Natural killer cell (primary cell): Measurements from ENCODE around the gene FAM13B. TPM values are rescaled to one million over a fixed set of nuclear protein-coding genes. Genes with fewer than 3 reads are reported as not detected.
A peak's percentile ranks its signal among the peaks of the same experiment; 100 is the strongest.
"Not testable (repeated sequence)": the region's sequence is repeated elsewhere in the genome, so short reads cannot be mapped to it uniquely, and the experiment has no call there.

ENCODE experiments used
- ATAC-seq, 3 donors: fragments of 150-1000 bp in 2 of 3; fragments of 200-7000 bp in 1 of 3; cut with Tn5 transposase; 1 replicate in 1 of 3; 2 replicates in 2 of 3; pipeline ENCODE4 v1.10.0; 2021; ENCODE audit warnings: mild to moderate bottlenecking in 2 of 3, moderate library complexity in 2 of 3
- DNase-seq, 2 donors: peaks; one replicate each; pipeline versions ENCODE4 v3.0.0 to v3.0.0-alpha.2; 2013 to 2021; ENCODE audit warnings: mixed read lengths in 1 of 2
- H3K27ac ChIP-seq: one replicate; pipeline ENCODE4 v1.5.1; 2013; ENCODE audit warnings: mild to moderate bottlenecking, low read length
- H3K27me3 ChIP-seq: one replicate; pipeline ENCODE4 v1.6.1; 2013; ENCODE audit warnings: low read length; ENCODE audit not compliant: control insufficient read depth, insufficient read depth
- H3K36me3 ChIP-seq: one replicate; pipeline ENCODE4 v1.6.1; 2013; ENCODE audit warnings: low read length; ENCODE audit not compliant: control insufficient read depth, insufficient read depth
- H3K4me1 ChIP-seq: one replicate; pipeline ENCODE4 v1.6.1; 2013; ENCODE audit warnings: low read length; ENCODE audit not compliant: control insufficient read depth, insufficient read depth
- H3K4me3 ChIP-seq: one replicate; pipeline ENCODE4 v1.5.1; 2013; ENCODE audit warnings: low read length
- H3K9me3 ChIP-seq: one replicate; pipeline ENCODE4 v1.6.1; 2013; ENCODE audit warnings: low read length; ENCODE audit not compliant: control insufficient read depth, insufficient read depth
- H3K27ac Mint-ChIP-seq, 2 donors: one replicate each; pipeline ENCODE4 v1.8.0; 2022; ENCODE audit warnings: mild to moderate bottlenecking in 2 of 2, mixed read lengths in 2 of 2, moderate library complexity in 1 of 2
- H3K27me3 Mint-ChIP-seq, 2 donors: one replicate each; pipeline ENCODE4 v1.8.0; 2022; ENCODE audit warnings: low read depth in 2 of 2, mixed read lengths in 2 of 2
- H3K36me3 Mint-ChIP-seq: one replicate; pipeline ENCODE4 v1.8.0; 2022; ENCODE audit warnings: mixed read lengths
- H3K4me1 Mint-ChIP-seq, 2 donors: one replicate each; pipeline ENCODE4 v1.8.0; 2022; ENCODE audit warnings: mixed read lengths in 2 of 2
- H3K4me3 Mint-ChIP-seq: one replicate; pipeline ENCODE4 v1.8.0; 2022; ENCODE audit warnings: mild to moderate bottlenecking, moderate library complexity, mixed read lengths
- H3K9me3 Mint-ChIP-seq, 2 donors: one replicate each; pipeline ENCODE4 v1.8.0; 2022; ENCODE audit warnings: mixed read lengths in 2 of 2
- CTCF ChIP-seq: fragments of 200-600 bp; IDR thresholded peaks from one replicate; pipeline ENCODE4 v1.8.0; 2022; ENCODE audit warnings: antibody characterized with exemption
- WGBS: methylation state at CpG from one replicate; pipeline ENCODE4 v1.1.7; 2013; ENCODE audit warnings: missing lambda C conversion rate; ENCODE audit not compliant: insufficient coverage; 5-methylcytosine and 5-hydroxymethylcytosine counted together
- intact Hi-C: fragments of 100-400 bp; cut with micrococcal nuclease; formaldehyde crosslinking; loops from one replicate; pipeline ENCODE4 v1.14.2; 2022
- total RNA-seq, 4 donors: library from RNA; stranded (reverse); fragments of 120-200 nt in 1 of 4; gene quantifications; one replicate each; pipeline versions ENCODE4 v1.2.3 to v1.2.4, GENCODE V29; 2013 to 2022

The FAM13B gene
- total RNA-seq, 3 donors from 2014 or later (not counting 1 experiment from before 2014, with no cell fraction given): 58.8 to 74.4 (median 67.4) TPM

- Histone ChIP-seq H3K4me1 (no peaks in the 10 kb centered on the region), H3K27ac (no peak overlapping the region), H3K9me3 (no peaks in the 10 kb centered on the region), H3K27me3 (no peaks in the 10 kb centered on the region), H3K36me3 (peaks cover 45% of the 10 kb centered on the region), H3K4me3 (no peak overlapping the region)
- 95% methylated on average over 4 of the region's 4 CpGs for WGBS
- H3K27ac Mint-ChIP-seq: peak overlapping the region; percentile 30 to 39
- peaks cover 7% of the 10 kb centered on the region for H3K36me3 Mint-ChIP-seq
- H3K4me1 Mint-ChIP-seq: peaks cover 12 to 33% of the 10 kb centered on the region in 2 donors
- H3K9me3 Mint-ChIP-seq: no peaks in the 10 kb centered on the region
- TF ChIP-seq CTCF: no peak
- H3K27me3 Mint-ChIP-seq: no peaks in the 10 kb centered on the region
- ATAC-seq (no peak), DNase-seq (no peak)
- intact Hi-C loops: no loop called here
- no peak overlapping the region for H3K4me3 Mint-ChIP-seq
These were observed 73.4 kb downstream of the FAM13B start for GRCh38 chr5:137959488-137959887.

DNA sequence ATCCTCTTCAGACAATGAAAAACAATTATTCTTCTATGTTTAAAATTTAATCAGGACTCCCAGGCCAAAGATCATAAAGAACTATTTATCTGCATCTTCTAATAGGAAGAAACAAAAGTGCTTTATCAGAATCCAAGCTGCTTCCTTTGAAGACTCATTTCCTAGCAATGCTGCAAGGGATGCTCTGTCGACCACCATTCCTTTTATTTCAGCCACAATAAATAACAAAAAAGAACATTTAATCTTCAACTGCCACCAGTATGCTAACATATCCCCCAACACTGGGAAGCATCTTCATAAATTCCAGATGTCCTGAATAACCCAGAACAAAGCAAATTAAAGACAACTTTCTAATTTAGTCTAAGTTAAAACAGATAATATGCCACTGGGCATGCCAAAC, 74.9 kb downstream of the FAM13B start:
- H3K27ac Mint-ChIP-seq: no peak overlapping the region
- Histone ChIP-seq H3K27ac (no peak overlapping the region), H3K4me1 (no peaks in the 10 kb centered on the region), H3K27me3 (no peaks in the 10 kb centered on the region), H3K36me3 (peaks cover 57% of the 10 kb centered on the region), H3K9me3 (no peaks in the 10 kb centered on the region), H3K4me3 (no peak overlapping the region)
- H3K36me3 Mint-ChIP-seq: peaks cover 13% of the 10 kb centered on the region
- peaks cover 10 to 32% of the 10 kb centered on the region in 2 donors for H3K4me1 Mint-ChIP-seq
- no peak for TF ChIP-seq CTCF
- DNase-seq: no peak
- no peak for ATAC-seq
- intact Hi-C loops: no loop called here
- H3K27me3 Mint-ChIP-seq: no peaks in the 10 kb centered on the region
- WGBS: 73% methylated on average over 1 of the region's 1 CpG
- no peak overlapping the region for H3K4me3 Mint-ChIP-seq
- H3K9me3 Mint-ChIP-seq: no peaks in the 10 kb centered on the region

- intact Hi-C loops: no loop called here
- Histone ChIP-seq H3K36me3 (peaks cover 66% of the 10 kb centered on the region), H3K4me1 (no peaks in the 10 kb centered on the region), H3K4me3 (no peak overlapping the region), H3K27ac (no peak overlapping the region), H3K9me3 (no peaks in the 10 kb centered on the region), H3K27me3 (no peaks in the 10 kb centered on the region)
- WGBS: 96% methylated on average over 8 of the region's 9 CpGs
- peaks cover 22% of the 10 kb centered on the region for H3K36me3 Mint-ChIP-seq
- DNase-seq (no peak), ATAC-seq (no peak)
- no peak for TF ChIP-seq CTCF
- H3K27me3 Mint-ChIP-seq: no peaks in the 10 kb centered on the region
- no peaks in the 10 kb centered on the region for H3K9me3 Mint-ChIP-seq
- H3K4me1 Mint-ChIP-seq: peaks cover 10 to 13% of the 10 kb centered on the region in 2 donors
- H3K27ac Mint-ChIP-seq: no peak overlapping the region
- no peak overlapping the region for H3K4me3 Mint-ChIP-seq
These were observed 78.6 kb downstream of the FAM13B start for GRCh38 chr5:137954131-137954879.

DNA sequence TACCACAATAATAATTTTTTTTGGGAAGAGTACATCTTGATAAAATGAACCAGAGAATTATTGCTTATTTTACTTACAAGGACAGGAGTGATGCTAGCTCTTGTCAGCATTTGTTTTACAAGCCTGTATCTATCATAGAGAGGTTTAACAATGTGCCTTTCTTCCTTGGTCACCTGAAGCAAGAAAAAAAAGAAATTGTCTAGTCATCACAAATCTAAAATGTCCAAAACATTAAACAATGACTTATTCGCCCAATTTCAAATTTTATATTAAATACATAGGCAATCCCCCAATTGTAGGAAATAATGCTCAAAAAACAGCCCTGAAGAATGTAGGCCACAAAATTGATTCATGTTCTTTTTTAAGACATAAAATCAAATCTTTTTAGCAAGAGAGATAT, 87.1 kb downstream of the FAM13B start:
- Mint-ChIP-seq H3K9me3 (no peaks in the 10 kb centered on the region), H3K4me3 (no peak overlapping the region), H3K4me1 (peaks cover 6 to 10% of the 10 kb centered on the region in 2 donors), H3K27me3 (no peaks in the 10 kb centered on the region), H3K27ac (peak overlapping the region; percentile 31 to 33), H3K36me3 (peaks cover 34% of the 10 kb centered on the region)
- H3K27me3 ChIP-seq: no peaks in the 10 kb centered on the region
- H3K36me3 ChIP-seq: peaks cover 93% of the 10 kb centered on the region
- no peak overlapping the region for H3K27ac ChIP-seq
- H3K4me3 ChIP-seq: no peak overlapping the region
- TF ChIP-seq CTCF: no peak
- DNase-seq: no peak
- no peaks in the 10 kb centered on the region for H3K4me1 ChIP-seq
- no CpG with 5 or more reads among the region's 1 CpG for WGBS
- no peak for ATAC-seq
- no peaks in the 10 kb centered on the region for H3K9me3 ChIP-seq
- intact Hi-C loops: no loop called here

GRCh38 chr5:137944280-137944679, 88.6 kb downstream of the FAM13B start:
- ATAC-seq, H3K9me3 Mint-ChIP-seq, intact Hi-C loops, H3K4me3 ChIP-seq, DNase-seq, H3K27ac Mint-ChIP-seq, H3K4me1 ChIP-seq, H3K27me3 ChIP-seq, H3K4me1 Mint-ChIP-seq, H3K27me3 Mint-ChIP-seq, H3K27ac ChIP-seq, H3K4me3 Mint-ChIP-seq, H3K9me3 ChIP-seq: not testable (repeated sequence)
- H3K36me3 Mint-ChIP-seq: peaks cover 38% of the 10 kb centered on the region
- peaks cover 94% of the 10 kb centered on the region for H3K36me3 ChIP-seq
- WGBS: 99% methylated on average over 4 of the region's 4 CpGs
